SHP77 treated with DMSO at 0.1 percent for 48 hours (cell line): ENCODE data around the gene NTHL1.

Experiments
- DNase-seq: peaks from one replicate; lab custom pipeline; 2025; lab: John Stamatoyannopoulos, UW

NTHL1 gene

DNA sequence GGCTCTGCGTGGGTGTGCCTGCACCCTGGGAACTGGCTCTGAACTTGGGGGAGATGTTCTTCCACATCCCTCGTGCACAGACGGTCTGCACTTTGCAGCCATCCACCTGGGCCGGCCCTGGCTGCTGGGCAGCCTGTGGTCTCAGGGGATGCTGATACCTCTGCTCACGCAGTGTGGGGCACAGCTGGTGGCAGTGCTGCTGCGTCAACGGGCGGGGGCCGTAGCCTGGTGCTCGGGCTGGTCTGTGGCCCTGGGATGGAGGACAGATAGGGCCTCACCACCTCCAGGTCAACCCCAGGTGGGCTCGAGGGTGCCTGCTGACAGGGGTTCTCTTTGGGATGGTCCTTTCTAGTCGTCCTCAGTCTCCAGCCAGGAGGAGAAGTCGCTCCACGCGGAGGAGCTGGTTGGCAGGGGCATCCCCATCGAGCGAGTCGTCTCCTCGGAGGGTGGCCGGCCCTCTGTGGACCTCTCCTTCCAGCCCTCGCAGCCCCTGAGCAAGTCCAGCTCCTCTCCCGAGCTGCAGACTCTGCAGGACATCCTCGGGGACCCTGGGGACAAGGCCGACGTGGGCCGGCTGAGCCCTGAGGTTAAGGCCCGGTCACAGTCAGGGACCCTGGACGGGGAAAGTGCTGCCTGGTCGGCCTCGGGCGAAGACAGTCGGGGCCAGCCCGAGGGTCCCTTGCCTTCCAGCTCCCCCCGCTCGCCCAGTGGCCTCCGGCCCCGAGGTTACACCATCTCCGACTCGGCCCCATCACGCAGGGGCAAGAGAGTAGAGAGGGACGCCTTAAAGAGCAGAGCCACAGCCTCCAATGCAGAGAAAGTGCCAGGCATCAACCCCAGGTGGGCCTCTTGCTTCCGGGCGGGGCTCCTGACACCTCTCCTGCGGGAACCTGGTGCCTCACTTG, 36.5 kb upstream of the NTHL1 start:
- DNase-seq = no peak

- DNase-seq = no peak
Observed at GRCh38 chr16:2083409-2083808, 35.8 kb upstream of the NTHL1 start.

DNA sequence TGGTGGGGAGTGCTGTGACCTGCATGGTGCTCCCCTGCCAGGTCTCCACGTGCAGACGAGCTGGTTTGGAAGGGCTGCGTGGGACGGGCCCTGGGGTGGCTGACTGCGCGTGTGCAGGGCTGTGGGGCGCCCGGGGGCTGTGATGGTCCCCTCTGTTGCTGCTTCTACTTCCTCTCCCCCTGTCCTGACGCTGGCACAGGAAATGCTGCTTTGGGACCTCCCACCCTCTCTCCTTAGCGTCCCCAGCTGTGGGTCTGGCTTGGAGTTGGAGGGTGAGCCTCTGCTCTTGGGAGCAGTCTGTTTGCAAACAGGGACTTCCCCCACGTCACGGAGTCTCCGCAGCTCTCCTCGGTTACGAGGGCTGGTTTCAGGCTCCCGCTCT, 35.3 kb upstream of the NTHL1 start:
- no peak for DNase-seq

DNA sequence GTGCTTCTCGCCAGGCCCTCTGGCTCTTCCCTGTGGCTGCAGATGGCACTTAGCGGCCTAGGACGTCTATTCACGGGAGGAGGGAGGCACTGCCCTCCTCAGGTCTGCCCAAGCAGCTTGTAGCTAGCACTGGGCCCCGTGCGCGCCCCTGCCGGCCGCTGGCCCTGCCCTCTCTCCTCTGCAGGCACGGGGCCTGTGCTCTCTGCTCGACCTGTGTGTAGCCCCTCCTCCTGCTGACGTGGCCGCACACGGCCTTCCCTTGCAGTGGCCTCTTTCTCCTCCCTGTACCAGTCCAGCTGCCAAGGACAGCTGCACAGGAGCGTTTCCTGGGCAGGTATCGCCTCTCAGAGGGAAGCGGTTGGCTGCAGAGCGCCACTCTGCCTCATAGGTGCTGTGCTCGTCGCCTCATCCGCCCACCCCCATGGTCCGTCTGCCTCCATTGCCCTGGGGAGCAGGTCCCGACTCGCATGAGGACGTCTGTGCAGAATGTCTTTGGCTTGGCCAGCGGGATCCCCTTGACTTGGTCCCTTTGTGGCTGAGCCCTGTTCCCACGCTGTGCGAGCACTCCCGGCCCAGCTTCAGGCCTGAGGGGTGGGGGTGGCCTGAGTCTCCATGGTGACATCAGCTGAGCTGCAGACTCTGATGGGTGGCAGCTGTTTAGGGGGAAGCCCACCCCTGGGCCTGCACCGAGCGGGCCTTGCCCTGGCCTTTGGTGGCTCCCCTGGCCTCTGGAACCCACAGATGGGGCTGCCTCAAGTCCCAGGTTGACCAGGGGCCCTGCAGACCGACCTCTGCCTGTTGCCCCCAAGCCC, 34.7 kb upstream of the NTHL1 start:
- no peak for DNase-seq

- DNase-seq = no peak
Observed at GRCh38 chr16:2081201-2082084, 33.8 kb upstream of the NTHL1 start.

DNA sequence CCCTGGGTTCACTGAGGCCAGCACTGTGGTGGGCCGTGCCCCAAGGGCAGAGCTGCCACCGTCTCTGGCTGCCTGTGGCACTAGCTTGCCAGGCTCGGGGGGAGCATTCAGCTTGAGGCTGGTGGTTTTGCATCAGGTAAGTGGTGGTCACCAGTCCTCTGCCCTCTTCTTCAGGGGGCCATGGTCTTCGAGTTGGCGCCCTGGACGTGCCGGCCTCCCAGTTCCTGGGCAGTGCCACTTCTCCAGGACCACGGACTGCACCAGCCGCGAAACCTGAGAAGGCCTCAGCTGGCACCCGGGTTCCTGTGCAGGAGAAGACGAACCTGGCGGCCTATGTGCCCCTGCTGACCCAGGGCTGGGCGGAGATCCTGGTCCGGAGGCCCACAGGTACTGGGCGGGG, 32.4 kb upstream of the NTHL1 start:
- DNase-seq = no peak

DNA sequence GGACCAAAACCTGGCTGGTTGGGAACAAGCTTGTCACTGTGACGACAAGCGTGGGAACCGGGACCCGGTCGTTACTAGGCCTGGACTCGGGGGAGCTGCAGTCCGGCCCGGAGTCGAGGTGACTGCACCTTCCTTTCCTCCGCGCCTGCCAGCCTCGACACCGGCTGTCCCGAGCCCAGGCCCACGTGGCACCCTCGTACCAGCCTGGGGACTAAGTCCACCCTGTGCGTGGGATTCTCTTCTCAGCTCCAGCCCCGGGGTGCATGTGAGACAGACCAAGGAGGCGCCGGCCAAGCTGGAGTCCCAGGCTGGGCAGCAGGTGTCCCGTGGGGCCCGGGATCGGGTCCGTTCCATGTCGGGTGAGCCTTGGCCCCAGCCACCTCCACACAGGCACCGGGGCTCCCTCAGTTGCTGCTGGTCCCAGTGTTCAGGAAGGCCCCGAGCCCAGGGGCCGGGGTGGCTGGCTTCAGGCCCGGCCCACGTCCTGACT, 31.7 kb upstream of the NTHL1 start:
- DNase-seq = no peak

DNA sequence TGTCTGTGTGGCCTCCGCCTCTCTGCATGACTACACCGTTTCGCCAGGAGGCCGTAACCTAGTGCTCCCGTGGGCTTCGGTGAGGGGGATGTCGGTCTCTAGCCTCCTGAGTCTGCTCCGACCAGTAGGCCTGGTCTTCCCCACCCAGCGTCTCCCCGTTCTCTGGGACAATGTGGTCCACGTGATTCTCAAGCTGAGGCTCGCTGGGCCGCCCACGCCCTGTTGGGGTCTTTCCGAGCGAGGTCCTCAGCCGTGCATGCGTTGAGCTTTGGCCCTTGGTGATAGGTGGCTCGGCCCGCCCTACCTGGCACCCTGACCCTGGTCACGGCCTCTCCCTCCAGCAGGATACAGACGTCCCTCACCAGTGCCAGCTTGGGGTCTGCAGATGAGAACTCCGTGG, 31.1 kb upstream of the NTHL1 start:
- DNase-seq = no peak

- DNase-seq = no peak
Observed at GRCh38 chr16:2078096-2078495, 30.5 kb upstream of the NTHL1 start.

- no peak for DNase-seq
Observed at GRCh38 chr16:2077696-2078095, 30.1 kb upstream of the NTHL1 start.

- no peak for DNase-seq
Observed at GRCh38 chr16:2077016-2077415, 29.4 kb upstream of the NTHL1 start.

DNA sequence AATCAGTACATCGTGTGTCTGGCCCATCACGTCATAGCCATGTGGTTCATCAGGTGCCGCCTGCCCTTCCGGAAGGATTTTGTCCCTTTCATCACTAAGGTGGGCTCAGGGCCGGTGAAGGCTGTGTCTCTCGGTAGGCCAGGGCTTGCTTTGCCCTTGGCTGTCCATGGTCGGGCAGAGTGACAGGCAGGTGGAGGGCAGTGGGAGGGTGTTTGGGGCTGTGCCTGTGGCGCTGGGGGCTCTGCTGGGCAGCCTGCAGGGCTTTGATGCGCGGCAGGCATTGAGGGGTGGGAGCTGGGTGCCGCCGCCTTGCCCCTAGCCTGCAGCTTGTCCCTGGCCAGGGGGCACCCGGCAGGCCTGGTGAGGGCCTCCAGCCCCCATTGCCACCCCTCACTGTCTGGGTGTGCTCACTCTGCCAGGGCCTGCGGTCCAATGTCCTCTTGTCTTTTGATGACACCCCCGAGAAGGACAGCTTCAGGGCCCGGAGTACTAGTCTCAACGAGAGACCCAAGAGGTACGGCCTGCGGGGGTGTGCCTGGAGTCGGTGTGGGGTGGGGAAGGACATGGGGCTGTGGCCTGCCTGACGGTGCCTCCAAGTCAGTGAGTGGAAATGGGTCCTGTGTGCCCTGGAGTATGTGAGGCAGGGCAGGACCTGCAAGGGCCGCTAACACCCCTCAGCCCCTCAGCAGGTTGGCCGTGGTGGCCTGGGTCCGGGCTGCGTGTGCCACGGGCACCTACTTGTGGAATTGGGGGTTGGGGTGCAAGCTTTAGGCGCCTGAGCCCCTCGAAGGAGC, 28.6 kb upstream of the NTHL1 start:
- no peak for DNase-seq

DNA sequence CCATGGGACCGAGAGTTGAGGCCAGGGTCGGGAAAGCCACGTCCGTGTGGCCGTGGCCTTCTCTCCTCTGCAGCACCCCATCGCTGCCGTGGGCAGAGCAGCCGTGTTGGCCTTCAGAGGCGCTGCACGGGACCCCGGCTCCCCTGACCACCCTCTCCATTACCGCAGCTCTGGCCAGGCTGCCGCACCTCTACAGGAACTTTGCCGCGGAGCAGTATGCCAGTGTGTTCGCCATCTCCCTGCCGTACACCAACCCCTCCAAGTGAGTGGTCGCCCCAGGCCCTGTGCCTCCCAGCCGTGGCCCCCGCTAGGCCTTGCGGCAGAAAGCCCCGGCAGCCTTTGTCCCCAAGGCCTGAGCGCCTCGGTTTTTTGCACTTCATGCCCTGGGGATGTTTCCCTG, 28.0 kb upstream of the NTHL1 start:
- DNase-seq = no peak

DNA sequence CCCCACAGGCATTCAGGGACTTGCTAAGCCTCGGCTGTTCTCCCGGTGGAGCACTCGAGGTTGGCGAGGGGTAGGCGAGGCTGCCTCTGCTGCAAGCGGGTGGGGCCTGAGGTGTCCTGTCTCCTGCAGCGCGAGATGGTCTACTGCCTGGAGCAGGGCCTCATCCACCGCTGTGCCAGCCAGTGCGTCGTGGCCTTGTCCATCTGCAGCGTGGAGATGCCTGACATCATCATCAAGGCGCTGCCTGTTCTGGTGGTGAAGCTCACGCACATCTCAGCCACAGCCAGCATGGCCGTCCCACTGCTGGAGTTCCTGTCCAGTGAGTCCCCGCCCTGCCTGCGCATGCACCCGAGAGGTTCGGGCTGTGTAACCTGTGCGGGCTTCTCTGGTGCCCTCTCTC, 26.4 kb upstream of the NTHL1 start:
- no peak for DNase-seq

- DNase-seq = no peak
Observed at GRCh38 chr16:2072926-2073325, 25.3 kb upstream of the NTHL1 start.

DNA sequence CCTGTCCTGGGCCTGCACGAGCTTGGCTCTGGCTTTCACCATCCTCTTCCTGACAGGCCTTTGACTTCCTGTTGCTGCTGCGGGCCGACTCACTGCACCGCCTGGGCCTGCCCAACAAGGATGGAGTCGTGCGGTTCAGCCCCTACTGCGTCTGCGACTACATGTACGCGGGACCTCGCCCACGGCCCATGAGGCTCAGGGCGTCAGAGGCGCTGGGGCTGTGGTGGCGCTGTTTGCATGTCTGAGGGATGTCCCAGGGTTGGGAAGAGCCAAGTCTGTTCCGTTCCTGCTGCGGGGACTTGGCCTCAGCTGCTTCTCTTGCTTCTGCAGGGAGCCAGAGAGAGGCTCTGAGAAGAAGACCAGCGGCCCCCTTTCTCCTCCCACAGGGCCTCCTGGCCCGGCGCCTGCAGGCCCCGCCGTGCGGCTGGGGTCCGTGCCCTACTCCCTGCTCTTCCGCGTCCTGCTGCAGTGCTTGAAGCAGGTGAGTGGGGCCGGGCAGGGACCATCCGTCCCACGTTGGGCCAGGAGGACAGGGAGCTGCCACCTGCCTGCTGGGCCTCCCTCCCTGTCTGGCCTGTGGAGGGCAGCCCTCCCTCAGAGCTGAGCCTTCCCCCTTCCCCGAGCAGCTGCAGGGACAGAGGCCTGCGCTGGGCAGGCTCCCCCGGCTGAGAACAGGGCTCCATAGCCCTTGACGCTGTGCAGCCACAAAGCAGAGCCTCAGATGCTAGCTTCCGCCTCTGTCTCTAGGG, 24.0 kb upstream of the NTHL1 start:
- no peak for DNase-seq

DNA sequence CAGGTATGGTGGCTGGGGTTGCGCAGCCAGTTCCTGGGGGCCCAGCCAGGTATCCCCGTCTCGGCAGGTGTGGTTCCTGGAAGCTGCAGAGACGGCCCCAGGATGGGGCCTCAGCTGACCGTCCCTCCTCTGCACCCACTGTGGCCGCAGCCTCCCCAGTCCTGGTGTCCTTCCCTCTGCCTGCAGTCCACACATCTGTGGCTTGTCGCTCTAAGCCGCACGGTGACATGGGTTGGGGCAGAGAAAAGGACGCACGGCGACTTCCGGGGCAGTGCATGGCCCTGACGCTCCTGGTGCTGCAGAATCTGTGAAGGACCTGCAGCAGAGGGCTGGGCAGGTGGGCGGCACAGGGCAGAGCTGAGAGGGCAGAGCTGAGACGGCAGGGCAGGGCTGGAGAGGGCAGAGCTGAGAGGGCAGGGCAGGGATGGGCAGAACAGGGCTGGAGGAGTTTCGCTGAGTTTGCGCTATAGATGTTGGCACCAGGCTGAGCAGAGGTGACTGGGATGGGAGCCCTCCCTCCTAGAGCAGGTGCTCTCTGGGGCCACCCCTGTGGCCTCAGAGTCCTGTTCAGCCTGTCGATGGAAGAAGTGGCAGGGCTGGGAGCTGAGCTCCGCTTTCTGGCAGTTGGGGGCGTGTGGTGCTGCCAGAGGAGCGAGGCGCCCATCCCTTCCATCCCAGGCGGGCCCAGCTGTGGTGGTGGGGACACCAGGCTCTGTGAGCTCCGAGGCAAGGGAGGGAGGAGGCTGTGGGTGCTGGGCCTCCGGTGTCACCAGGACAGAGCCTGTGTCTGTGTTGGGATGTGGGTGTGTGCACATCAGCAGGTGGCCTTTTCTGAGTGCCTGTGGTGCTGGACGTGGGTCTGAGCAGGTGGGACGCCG, 23.2 kb upstream of the NTHL1 start:
- DNase-seq = no peak

DNA sequence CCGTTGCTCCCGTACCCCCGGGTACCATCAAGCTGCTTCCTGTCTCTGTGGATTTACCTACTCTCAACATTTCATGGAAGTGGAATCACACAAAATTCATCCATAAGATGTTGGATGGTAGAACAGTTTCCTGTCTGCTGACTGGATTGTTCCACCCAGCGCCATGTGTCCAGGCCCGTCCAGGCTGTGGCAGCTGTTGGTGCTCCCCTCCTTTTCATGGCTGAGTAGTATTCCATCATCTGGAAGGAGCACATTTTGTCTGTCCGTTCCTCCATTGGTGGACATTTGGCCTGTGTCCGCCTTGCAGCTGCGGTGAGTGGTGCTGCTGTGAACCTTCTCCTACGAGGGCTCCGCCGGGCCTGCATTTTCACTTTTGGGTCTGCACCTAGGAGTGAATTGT, 18.5 kb upstream of the NTHL1 start:
- no peak for DNase-seq

DNA sequence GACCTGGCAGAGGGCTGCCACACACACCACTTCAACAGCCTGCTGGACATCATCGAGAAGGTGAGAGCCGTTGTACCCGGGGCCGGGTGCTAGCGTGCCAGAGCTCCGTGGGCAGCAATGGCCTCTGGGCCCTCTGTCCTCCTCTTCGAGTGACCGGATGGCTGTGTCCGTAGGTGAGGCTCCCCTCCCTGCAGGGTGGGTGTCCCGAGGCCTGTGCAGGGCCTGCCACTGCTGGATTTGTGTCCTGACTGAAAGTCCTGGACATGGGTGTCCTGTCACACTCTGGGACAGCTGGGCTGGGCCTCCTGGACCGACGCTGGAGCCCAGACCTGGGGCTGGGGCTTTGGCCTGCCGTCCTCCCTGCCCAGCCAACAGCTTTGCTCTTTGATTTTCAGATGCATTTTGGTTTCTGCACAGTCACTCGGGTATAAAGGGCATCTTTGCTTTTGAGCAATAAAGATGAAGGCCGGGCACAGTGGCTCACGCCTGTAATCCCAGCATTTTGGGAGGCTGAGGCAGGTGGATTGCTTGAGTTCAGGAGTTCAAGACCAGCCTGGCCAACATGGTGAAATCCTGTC, 16.8 kb upstream of the NTHL1 start:
- no peak for DNase-seq
